Lower leg skin (tissue), 4 donors: ENCODE results near the gene NMRK2. TPM values are rescaled to one million over a fixed set of nuclear protein-coding genes. Genes with fewer than 3 reads are reported as not detected.

ENCODE experiments used
- DNase-seq, 2 donors: peaks; one replicate each; pipeline ENCODE4 v3.0.0-alpha.2; 2019; ENCODE audit warnings: low spot score in 2 of 2
- H3K4me3 ChIP-seq: fragments of 200-600 bp; sonication (generic); 2 replicates; pipeline ENCODE4 v1.5.1; 2017; ENCODE audit warnings: mild to moderate bottlenecking, low read depth; ENCODE audit not compliant: poor library complexity, severe bottlenecking
- POLR2A ChIP-seq, 2 donors: fragments of 450-650 bp; IDR thresholded peaks; one replicate each; pipeline ENCODE4 v1.6.1; 2016 to 2017; ENCODE audit warnings: antibody characterized with exemption in 2 of 2, mild to moderate bottlenecking in 1 of 2, moderate library complexity in 1 of 2
- WGBS, 2 donors: methylation state at CpG; one replicate each; pipeline ENCODE4 v1.1.5; 2018; 5-methylcytosine and 5-hydroxymethylcytosine counted together
- intact Hi-C: fragments of 100-400 bp; cut with DNase I; formaldehyde crosslinking; loops from one replicate; pipeline ENCODE4 v1.15.0; 2023; ENCODE audit warnings: low total_unique reads
- total RNA-seq, 4 donors: library from RNA; depleted of rRNA; stranded (reverse); fragments of >200 nt; gene quantifications; one replicate each; pipeline ENCODE4 v1.1.0, GENCODE V29; 2016
- TF ChIP-seq, protein P1 (sequence below), 3 donors: fragments of 450-650 bp; IDR thresholded peaks; one replicate each; pipeline ENCODE4 v1.5.1; 2016; ENCODE audit warnings: antibody characterized with exemption in 3 of 3, mild to moderate bottlenecking in 3 of 3, moderate library complexity in 2 of 3

Gene NMRK2
- total RNA-seq, 4 donors from 2014 or later = not detected

DNA sequence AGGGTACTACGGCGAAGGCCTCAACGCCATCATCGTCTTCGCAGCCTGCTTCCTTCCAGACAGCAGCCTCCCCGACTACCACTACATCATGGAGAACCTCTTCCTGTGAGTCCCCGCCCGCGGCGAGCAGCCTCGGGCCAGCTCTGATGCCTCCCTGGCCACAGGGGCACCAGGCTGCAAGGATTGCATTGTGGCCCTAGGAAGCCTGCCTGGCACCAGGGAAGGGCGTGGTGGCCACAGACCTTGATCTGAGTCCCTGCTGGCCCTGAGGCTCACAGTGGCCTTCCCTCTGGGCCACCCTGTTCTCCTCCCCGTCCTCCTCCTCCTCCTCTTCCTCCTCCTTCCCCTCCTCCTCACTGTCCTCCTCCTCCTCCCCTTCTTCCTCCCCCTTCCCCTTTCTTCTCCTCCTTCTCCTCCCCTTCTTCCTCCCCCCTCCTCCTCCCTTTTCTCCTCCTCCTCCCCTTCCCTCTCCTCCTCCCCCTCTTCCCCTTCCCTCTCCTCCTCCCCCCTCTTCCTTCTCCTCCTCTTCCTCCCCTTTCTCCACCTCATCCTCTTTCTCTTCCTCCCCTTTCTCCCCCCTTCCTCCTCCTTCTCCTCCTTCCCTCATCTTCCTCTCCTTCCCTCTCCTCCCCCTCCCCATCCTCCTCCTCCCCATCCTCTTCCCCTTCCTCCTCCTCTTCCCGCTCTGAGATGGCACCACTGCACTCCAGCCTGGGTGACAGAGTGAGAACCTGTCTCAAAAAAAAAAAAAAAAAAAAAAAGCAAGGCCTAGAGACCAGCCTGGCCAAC lies 24.4 kb upstream of the NMRK2 start:
- no peak for TF ChIP-seq POLR2A (IDR thresholded peaks at IDR 0.05)
- TF ChIP-seq, protein P1, sequence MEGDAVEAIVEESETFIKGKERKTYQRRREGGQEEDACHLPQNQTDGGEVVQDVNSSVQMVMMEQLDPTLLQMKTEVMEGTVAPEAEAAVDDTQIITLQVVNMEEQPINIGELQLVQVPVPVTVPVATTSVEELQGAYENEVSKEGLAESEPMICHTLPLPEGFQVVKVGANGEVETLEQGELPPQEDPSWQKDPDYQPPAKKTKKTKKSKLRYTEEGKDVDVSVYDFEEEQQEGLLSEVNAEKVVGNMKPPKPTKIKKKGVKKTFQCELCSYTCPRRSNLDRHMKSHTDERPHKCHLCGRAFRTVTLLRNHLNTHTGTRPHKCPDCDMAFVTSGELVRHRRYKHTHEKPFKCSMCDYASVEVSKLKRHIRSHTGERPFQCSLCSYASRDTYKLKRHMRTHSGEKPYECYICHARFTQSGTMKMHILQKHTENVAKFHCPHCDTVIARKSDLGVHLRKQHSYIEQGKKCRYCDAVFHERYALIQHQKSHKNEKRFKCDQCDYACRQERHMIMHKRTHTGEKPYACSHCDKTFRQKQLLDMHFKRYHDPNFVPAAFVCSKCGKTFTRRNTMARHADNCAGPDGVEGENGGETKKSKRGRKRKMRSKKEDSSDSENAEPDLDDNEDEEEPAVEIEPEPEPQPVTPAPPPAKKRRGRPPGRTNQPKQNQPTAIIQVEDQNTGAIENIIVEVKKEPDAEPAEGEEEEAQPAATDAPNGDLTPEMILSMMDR (IDR thresholded peaks at IDR 0.05) = no peak
- DNase-seq = no peak
- H3K4me3 ChIP-seq = no peak overlapping the region
- WGBS, 2 donors = 56 to 65% methylated on average over 12 to 14 of the region's 14 CpGs
- intact Hi-C loops = no loop called here

DNA sequence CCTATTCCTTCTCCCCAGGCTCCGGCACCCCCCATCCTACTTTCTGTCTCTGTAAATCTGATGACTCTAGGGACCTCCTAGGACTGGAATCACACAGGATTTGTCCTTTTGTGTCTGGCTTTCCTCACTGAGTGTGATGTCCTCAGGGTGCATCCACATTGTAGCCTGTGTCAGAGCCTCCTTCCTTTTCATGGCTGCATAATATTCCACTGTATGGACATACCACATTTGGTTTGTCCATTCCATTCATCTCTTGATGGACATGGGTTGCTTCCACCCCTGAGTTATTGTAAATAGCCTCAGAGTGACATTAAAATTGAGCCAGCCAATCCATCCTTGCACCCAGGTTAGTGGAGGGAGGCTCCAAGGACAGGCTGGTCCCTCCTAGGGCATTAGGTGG lies 22.8 kb upstream of the NMRK2 start:
- no peak overlapping the region for H3K4me3 ChIP-seq
- no peak for DNase-seq
- intact Hi-C loops = no loop called here
- TF ChIP-seq, protein P1 (IDR thresholded peaks at IDR 0.05) = no peak
- TF ChIP-seq POLR2A (IDR thresholded peaks at IDR 0.05) = no peak
- WGBS, 2 donors = 100% methylated on average over 1 of the region's 1 CpG

DNA sequence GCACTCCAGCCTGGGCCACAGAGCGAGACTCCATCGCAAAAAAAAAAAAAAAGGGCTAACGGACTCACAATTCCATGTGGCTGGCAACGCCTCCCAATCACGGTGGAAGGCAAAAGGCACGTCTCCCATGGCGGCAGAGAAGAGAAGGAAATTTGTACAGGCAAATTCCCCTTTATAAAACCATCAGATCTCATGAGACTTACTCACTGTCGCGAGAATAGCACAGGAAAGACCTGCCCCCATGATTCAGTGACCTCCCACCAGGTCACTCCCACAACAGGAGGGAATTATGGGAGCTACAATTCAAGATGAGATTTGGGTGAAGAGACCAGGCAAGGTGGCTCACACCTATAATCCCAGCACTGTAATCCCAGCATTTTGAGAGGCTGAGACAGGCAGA lies 18.7 kb upstream of the NMRK2 start:
- 78 to 87% methylated on average over 9 of the region's 9 CpGs for WGBS, 2 donors
- no peak for DNase-seq
- intact Hi-C loops = no loop called here
- no peak overlapping the region for H3K4me3 ChIP-seq
- TF ChIP-seq, protein P1 (IDR thresholded peaks at IDR 0.05) = no peak
- no peak for TF ChIP-seq POLR2A (IDR thresholded peaks at IDR 0.05)

DNA sequence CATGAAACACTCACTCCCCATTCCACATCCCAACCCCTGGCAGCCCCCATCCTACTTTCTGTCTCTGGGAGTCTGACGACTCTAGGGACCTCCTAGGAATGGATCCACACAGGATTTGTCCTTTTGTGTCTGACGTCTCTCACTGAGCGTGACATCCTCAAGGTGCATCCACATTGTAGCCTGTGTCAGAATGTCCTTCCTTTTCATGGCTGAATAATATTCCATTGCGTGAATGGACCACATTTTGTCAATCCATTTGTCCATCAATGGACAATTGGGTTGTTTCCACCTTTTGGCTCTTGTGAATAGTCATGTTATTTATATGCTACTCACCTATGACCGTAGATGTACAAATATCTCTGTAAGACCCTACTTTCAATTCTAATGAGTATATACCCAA lies 16.8 kb upstream of the NMRK2 start:
- H3K4me3 ChIP-seq = no peak overlapping the region
- WGBS, 2 donors = 93 to 98% methylated on average over 5 of the region's 5 CpGs
- no peak for DNase-seq
- intact Hi-C loops = no loop called here
- TF ChIP-seq, protein P1 (IDR thresholded peaks at IDR 0.05) = no peak
- TF ChIP-seq POLR2A (IDR thresholded peaks at IDR 0.05) = no peak

DNA sequence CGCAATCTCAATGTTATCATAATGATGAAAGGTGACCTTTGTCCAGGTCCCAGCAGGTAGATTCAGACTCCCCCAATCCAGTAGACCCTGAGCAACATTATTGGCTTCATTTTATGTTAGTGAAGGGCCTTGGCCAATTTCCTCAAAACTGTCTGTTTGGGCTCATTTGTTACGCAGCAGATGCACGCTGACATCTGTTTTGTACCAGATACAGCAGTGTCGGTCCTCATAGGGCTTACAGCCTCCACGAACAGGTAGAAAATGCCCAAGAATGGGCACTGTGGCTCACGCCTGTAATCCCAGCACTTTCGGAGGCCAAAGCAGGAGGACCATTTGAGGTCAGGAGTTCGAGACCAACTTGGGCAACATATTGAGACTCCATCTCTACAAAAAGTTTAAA lies 13.1 kb upstream of the NMRK2 start:
- no peak for DNase-seq
- WGBS, 2 donors = 91 to 93% methylated on average over 8 of the region's 8 CpGs
- no peak overlapping the region for H3K4me3 ChIP-seq
- intact Hi-C loops = no loop called here
- TF ChIP-seq, protein P1 (IDR thresholded peaks at IDR 0.05) = no peak
- TF ChIP-seq POLR2A (IDR thresholded peaks at IDR 0.05) = no peak
